HL-60 (cell line): ENCODE measurements around the gene NFKBIB.
"Not testable (repeated sequence)": the region's sequence is repeated elsewhere in the genome, so short reads cannot be mapped to it uniquely, and the experiment has no call there.

Source experiments
- DNase-seq, 2 experiments: peaks; one replicate each; pipeline ENCODE4 v3.0.0-alpha.2; 2010 to 2020; ENCODE audit warnings: low read depth in 1 of 2, low spot score in 1 of 2
- H3K27ac ChIP-seq: fragments of 250-450 bp; sonication (Bioruptor Pico); replicated peaks from 2 replicates; pipeline ENCODE4 v1.5.1; 2020; ENCODE audit warnings: mild to moderate bottlenecking, moderate library complexity
- H3K27me3 ChIP-seq: fragments of 250-450 bp; sonication (Bioruptor Pico); 2 replicates; pipeline ENCODE4 v1.5.1; 2021; ENCODE audit warnings: mild to moderate bottlenecking, moderate library complexity; ENCODE audit not compliant: insufficient read depth, poor library complexity, severe bottlenecking
- H3K4me3 ChIP-seq: replicated peaks from 2 replicates; pipeline ENCODE4 v1.5.1; 2011; ENCODE audit warnings: mild to moderate bottlenecking, control low read depth, low read length; ENCODE audit not compliant: insufficient read depth
- GABPA ChIP-seq: IDR thresholded peaks from 2 replicates; pipeline ENCODE4 v1.6.1; 2012; ENCODE audit warnings: low read depth
- POLR2AphosphoS5 ChIP-seq: IDR thresholded peaks from 2 replicates; pipeline ENCODE4 v1.6.1; 2012; ENCODE audit warnings: low read depth
- SPI1 ChIP-seq: IDR thresholded peaks from 2 replicates; pipeline ENCODE4 v1.6.1; 2012; ENCODE audit warnings: low read depth, mild to moderate bottlenecking, borderline replicate concordance
- TF ChIP-seq, protein P1 (sequence below): IDR thresholded peaks from one replicate; pipeline ENCODE4 v1.5.1; 2011; ENCODE audit warnings: low read length, control low read depth, inconsistent platforms; ENCODE audit not compliant: insufficient read depth
- TF ChIP-seq, protein P2 (sequence below): IDR thresholded peaks from 2 replicates; pipeline ENCODE4 v1.6.1; 2012; ENCODE audit warnings: low read depth; ENCODE audit not compliant: insufficient replicate concordance

Gene NFKBIB

DNA sequence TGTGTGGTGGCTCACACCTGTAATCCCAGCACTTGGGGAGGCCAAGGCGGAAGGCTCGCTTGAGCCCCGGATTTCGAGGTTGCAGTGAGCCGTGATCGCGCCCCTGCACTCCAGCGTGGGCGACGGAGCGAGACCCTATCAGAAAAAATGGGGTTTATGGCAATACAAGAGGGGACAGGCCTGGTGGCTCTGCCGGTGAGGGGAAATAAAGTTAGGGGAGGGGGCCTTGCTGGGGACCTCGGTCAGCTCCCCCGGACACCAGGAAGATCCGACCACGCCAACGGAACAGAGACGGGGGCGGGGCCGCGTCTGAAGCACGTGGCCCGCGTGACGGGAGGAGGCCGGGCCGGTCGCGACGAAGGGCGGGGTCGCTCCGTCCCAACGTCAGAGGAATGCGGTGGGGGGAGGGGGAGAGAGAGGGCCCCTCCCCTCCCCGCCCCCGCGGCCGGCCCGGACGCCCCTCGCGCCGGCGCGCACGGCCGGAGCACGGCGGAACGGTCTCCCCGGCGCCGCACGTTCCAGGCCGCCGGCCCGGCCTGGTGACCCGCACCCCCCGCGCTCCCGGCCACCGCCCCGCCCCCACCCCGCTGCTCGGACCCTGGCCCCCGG, 48.0 kb upstream of the NFKBIB start:
- H3K27ac ChIP-seq, result peak overlapping the region; percentile 98
- TF ChIP-seq SPI1, result no peak
- peak; percentile 80 for TF ChIP-seq POLR2AphosphoS5
- TF ChIP-seq, protein P1, sequence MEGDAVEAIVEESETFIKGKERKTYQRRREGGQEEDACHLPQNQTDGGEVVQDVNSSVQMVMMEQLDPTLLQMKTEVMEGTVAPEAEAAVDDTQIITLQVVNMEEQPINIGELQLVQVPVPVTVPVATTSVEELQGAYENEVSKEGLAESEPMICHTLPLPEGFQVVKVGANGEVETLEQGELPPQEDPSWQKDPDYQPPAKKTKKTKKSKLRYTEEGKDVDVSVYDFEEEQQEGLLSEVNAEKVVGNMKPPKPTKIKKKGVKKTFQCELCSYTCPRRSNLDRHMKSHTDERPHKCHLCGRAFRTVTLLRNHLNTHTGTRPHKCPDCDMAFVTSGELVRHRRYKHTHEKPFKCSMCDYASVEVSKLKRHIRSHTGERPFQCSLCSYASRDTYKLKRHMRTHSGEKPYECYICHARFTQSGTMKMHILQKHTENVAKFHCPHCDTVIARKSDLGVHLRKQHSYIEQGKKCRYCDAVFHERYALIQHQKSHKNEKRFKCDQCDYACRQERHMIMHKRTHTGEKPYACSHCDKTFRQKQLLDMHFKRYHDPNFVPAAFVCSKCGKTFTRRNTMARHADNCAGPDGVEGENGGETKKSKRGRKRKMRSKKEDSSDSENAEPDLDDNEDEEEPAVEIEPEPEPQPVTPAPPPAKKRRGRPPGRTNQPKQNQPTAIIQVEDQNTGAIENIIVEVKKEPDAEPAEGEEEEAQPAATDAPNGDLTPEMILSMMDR, result no peak
- TF ChIP-seq, protein P2, sequence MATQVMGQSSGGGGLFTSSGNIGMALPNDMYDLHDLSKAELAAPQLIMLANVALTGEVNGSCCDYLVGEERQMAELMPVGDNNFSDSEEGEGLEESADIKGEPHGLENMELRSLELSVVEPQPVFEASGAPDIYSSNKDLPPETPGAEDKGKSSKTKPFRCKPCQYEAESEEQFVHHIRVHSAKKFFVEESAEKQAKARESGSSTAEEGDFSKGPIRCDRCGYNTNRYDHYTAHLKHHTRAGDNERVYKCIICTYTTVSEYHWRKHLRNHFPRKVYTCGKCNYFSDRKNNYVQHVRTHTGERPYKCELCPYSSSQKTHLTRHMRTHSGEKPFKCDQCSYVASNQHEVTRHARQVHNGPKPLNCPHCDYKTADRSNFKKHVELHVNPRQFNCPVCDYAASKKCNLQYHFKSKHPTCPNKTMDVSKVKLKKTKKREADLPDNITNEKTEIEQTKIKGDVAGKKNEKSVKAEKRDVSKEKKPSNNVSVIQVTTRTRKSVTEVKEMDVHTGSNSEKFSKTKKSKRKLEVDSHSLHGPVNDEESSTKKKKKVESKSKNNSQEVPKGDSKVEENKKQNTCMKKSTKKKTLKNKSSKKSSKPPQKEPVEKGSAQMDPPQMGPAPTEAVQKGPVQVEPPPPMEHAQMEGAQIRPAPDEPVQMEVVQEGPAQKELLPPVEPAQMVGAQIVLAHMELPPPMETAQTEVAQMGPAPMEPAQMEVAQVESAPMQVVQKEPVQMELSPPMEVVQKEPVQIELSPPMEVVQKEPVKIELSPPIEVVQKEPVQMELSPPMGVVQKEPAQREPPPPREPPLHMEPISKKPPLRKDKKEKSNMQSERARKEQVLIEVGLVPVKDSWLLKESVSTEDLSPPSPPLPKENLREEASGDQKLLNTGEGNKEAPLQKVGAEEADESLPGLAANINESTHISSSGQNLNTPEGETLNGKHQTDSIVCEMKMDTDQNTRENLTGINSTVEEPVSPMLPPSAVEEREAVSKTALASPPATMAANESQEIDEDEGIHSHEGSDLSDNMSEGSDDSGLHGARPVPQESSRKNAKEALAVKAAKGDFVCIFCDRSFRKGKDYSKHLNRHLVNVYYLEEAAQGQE, result peak; percentile 64
- H3K4me3 ChIP-seq, result peak overlapping the region; percentile 61
- H3K27me3 ChIP-seq, result no peaks in the 10 kb centered on the region
- peak; percentile 86 to 91 for DNase-seq

- Histone ChIP-seq H3K27ac (peak overlapping the region; percentile 98), H3K27me3 (no peaks in the 10 kb centered on the region), H3K4me3 (peak overlapping the region; percentile 61)
- peak; percentile 59; the same call in 1 of the 2 replicates for TF ChIP-seq POLR2AphosphoS5
- TF ChIP-seq, protein P2, result no peak
- DNase-seq, result peak in 1 of 2 experiments; percentile 56
Observed at GRCh38 chr19:38852231-38853044, 47.3 kb upstream of the NFKBIB start.

DNA sequence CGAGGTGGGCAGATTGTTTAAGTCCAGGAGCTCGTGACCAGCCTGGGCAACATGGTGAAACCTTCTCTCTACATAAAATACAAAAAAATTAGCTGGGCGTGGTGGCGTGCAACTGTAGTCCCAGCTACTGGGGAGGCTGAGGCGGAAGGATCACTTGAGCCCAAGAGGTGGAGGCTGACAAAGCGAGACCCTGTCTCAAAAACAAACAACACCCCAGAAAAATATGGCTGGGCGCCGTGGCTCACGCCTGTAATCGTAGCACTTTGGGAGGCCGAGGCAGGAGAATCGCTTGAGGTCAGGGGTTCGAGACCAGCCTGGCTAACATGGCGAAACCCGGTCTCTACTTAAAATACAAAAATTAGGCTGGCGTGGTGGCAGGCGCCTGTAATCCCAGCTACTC, 46.6 kb upstream of the NFKBIB start:
- no peak for DNase-seq
- Histone ChIP-seq H3K4me3 (no peak overlapping the region), H3K27ac (peak overlapping the region; percentile 98), H3K27me3 (no peaks in the 10 kb centered on the region)
- TF ChIP-seq SPI1 (no peak), POLR2AphosphoS5 (no peak), GABPA (no peak)
- TF ChIP-seq, protein P2, result no peak
- TF ChIP-seq, protein P1, result no peak

DNA sequence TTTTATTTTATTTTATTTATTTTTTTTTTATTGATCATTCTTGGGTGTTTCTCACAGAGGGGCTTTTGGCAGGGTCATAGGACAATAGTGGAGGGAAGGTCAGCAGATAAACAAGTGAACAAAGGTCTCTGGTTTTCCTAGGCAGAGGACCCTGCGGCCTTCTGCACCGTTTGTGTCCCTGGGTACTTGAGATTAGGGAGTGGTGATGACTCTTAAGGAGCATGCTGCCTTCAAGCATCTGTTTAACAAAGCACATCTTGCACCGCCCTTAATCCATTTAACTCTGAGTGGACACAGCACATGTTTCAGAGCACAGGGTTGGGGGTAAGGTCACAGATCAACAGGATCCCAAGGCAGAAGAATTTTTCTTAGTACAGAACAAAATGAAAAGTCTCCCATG, 44.8 kb upstream of the NFKBIB start:
- not testable (repeated sequence) for DNase-seq, H3K27me3 ChIP-seq, H3K27ac ChIP-seq

GRCh38 chr19:38855751-38856150, 44.0 kb upstream of the NFKBIB start:
- H3K27ac ChIP-seq, H3K4me3 ChIP-seq, DNase-seq, H3K27me3 ChIP-seq: not testable (repeated sequence)

More for the DNA sequence above, 44.8 kb upstream of the NFKBIB start:
- H3K4me3 ChIP-seq, result not testable (repeated sequence)
